ENCODE measurements around the gene SSBP4. TPM values are rescaled to one million over a fixed set of nuclear protein-coding genes. Genes with fewer than 3 reads are reported as not detected.

The SSBP4 gene
- total RNA-seq, 4 donors from 2014 or later, result 34.0 to 85.8 (median 39.9) TPM

DNA sequence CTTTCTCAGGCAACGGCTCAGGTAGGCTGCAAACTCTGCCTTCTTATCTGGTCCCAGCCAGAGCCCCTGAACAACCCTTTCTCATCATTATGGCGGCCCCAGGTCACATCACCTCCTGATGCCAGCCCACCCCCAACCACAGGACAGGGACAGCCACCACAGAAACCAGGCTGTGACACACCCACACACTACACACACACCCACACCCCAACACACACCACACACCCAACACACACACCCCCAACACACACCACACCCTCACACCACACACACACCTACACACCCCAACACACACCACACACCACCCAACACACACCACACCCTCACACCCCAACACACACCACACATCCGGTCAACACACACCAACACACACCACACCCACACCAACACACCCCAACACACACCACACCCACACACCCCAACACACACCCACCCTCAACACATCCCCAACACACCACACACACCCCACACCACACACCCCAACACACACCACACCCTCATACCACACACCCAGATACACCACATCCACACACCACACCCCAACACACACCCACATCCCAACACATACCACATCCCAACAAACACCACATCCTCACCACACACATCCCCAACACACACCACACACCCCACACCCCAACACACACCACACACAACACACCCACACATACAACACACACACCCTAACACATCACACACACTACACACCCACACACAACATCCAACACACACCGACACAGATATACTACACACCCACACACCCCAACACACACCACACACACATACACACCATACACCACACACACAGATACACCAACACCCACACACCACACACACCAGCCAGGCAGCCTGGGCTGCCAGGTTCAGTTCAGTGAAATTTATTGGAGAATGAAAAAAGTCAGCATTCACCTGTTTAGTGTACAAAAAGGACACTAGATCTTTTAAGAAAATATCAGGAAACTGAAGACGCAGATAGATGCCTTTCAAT, 22.9 kb downstream of the SSBP4 start:
- no peak for TF ChIP-seq CTCF (IDR thresholded peaks at IDR 0.05)
- no peak for TF ChIP-seq POLR2A (IDR thresholded peaks at IDR 0.05)
- H3K27me3 ChIP-seq, result no peaks in the 10 kb centered on the region
- peaks cover 0 to 46% (median 0%) of the 10 kb centered on the region in 3 donors for H3K36me3 ChIP-seq
- peaks cover 0 to 18% (median 11%) of the 10 kb centered on the region in 4 donors for H3K4me1 ChIP-seq
- no peak overlapping the region for H3K27ac ChIP-seq
- DNase-seq, result no peak
- H3K4me3 ChIP-seq, result no peak overlapping the region
- H3K9me3 ChIP-seq, result no peaks in the 10 kb centered on the region

GRCh38 chr19:18442941-18443340, 23.7 kb downstream of the SSBP4 start:
- no peak for DNase-seq
- Histone ChIP-seq H3K4me3 (no peak overlapping the region), H3K36me3 (peaks cover 0 to 49% (median 0%) of the 10 kb centered on the region in 3 donors), H3K27me3 (no peaks in the 10 kb centered on the region), H3K4me1 (peaks cover 0 to 10% (median 7%) of the 10 kb centered on the region in 4 donors), H3K27ac (no peak overlapping the region), H3K9me3 (no peaks in the 10 kb centered on the region)
- no peak for TF ChIP-seq CTCF (IDR thresholded peaks at IDR 0.05)
- TF ChIP-seq POLR2A (IDR thresholded peaks at IDR 0.05), result no peak

GRCh38 chr19:18443406-18443805, 24.2 kb downstream of the SSBP4 start:
- DNase-seq, result no peak
- H3K27ac ChIP-seq, result no peak overlapping the region
- H3K9me3 ChIP-seq, result no peaks in the 10 kb centered on the region
- peaks cover 0 to 6% (median 3%) of the 10 kb centered on the region in 4 donors for H3K4me1 ChIP-seq
- no peaks in the 10 kb centered on the region for H3K27me3 ChIP-seq
- TF ChIP-seq POLR2A (IDR thresholded peaks at IDR 0.05) (no peak), CTCF (IDR thresholded peaks at IDR 0.05) (no peak)
- peaks cover 0 to 53% (median 0%) of the 10 kb centered on the region in 3 donors for H3K36me3 ChIP-seq
- no peak overlapping the region for H3K4me3 ChIP-seq

DNA sequence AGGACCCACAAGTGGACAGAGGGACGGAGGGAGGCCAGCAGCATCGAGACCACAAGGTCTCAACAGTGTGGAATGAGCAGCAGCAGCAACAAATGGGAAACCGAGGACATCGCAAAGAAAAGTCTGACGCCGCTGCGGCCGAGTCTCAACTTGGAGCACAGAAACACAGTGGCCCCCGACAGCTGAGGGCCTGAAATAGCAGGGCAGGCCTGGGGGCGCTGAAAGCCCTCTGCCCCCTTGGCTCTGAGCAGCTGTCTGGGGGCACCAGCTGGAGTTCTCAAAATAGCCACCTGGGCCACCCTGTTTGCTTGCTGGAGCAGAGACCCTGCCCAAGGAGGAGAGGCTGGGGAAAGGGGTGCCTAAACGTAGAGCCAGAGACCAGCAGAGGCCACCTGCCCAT, 24.6 kb downstream of the SSBP4 start:
- Histone ChIP-seq H3K36me3 (peaks cover 0 to 57% (median 0%) of the 10 kb centered on the region in 3 donors), H3K4me3 (no peak overlapping the region), H3K27ac (no peak overlapping the region), H3K9me3 (no peaks in the 10 kb centered on the region), H3K4me1 (peaks cover 0 to 2% (median under 1%) of the 10 kb centered on the region in 4 donors), H3K27me3 (no peaks in the 10 kb centered on the region)
- DNase-seq, result no peak
- TF ChIP-seq CTCF (IDR thresholded peaks at IDR 0.05) (no peak), POLR2A (IDR thresholded peaks at IDR 0.05) (no peak)

GRCh38 chr19:18444513-18444912, 25.3 kb downstream of the SSBP4 start:
- no peaks in the 10 kb centered on the region for H3K27me3 ChIP-seq
- peaks cover 0 to 64% (median 0%) of the 10 kb centered on the region in 3 donors for H3K36me3 ChIP-seq
- no peak overlapping the region for H3K4me3 ChIP-seq
- H3K9me3 ChIP-seq, result no peaks in the 10 kb centered on the region
- no peaks in the 10 kb centered on the region for H3K4me1 ChIP-seq
- no peak for DNase-seq
- no peak overlapping the region for H3K27ac ChIP-seq
- TF ChIP-seq CTCF (IDR thresholded peaks at IDR 0.05) (no peak), POLR2A (IDR thresholded peaks at IDR 0.05) (no peak)
